ENCODE measurements around the gene NLGN1.

NLGN1 gene

GRCh38 chr3:174186377-174186989, 788.9 kb downstream of the NLGN1 start:
- TF ChIP-seq CTCF (IDR thresholded peaks at IDR 0.05; ENCODE audit: low read depth, low read length) (no peak), POLR2A (IDR thresholded peaks at IDR 0.05; ENCODE audit: extremely low read depth, insufficient read length) (no peak), MYC (IDR thresholded peaks at IDR 0.05; ENCODE audit: low read depth, low read length) (no peak), MAX (IDR thresholded peaks at IDR 0.05; ENCODE audit: low read depth, low read length) (no peak)
- DNase-seq (ENCODE audit: low read depth): no peak
- no peak overlapping the region for H3K4me3 ChIP-seq (ENCODE audit: low read depth, low read length)

- no peak overlapping the region for H3K4me3 ChIP-seq (ENCODE audit: low read depth, low read length)
- DNase-seq (ENCODE audit: low read depth): no peak
- TF ChIP-seq MYC (IDR thresholded peaks at IDR 0.05; ENCODE audit: low read depth, low read length): no peak
- TF ChIP-seq POLR2A (IDR thresholded peaks at IDR 0.05; ENCODE audit: extremely low read depth, insufficient read length): no peak
- TF ChIP-seq MAX (IDR thresholded peaks at IDR 0.05; ENCODE audit: low read depth, low read length): no peak
- no peak for TF ChIP-seq CTCF (IDR thresholded peaks at IDR 0.05; ENCODE audit: low read depth, low read length)
These were observed 793.8 kb downstream of the NLGN1 start for GRCh38 chr3:174191380-174191779.

GRCh38 chr3:174191895-174192294, 794.4 kb downstream of the NLGN1 start:
- no peak overlapping the region for H3K4me3 ChIP-seq (ENCODE audit: low read depth, low read length)
- no peak for DNase-seq (ENCODE audit: low read depth)
- TF ChIP-seq POLR2A (IDR thresholded peaks at IDR 0.05; ENCODE audit: extremely low read depth, insufficient read length) (no peak), CTCF (IDR thresholded peaks at IDR 0.05; ENCODE audit: low read depth, low read length) (no peak), MYC (IDR thresholded peaks at IDR 0.05; ENCODE audit: low read depth, low read length) (no peak), MAX (IDR thresholded peaks at IDR 0.05; ENCODE audit: low read depth, low read length) (no peak)

- TF ChIP-seq CTCF (IDR thresholded peaks at IDR 0.05; ENCODE audit: low read depth, low read length) (no peak), POLR2A (IDR thresholded peaks at IDR 0.05; ENCODE audit: extremely low read depth, insufficient read length) (no peak), MYC (IDR thresholded peaks at IDR 0.05; ENCODE audit: low read depth, low read length) (no peak), MAX (IDR thresholded peaks at IDR 0.05; ENCODE audit: low read depth, low read length) (no peak)
- H3K4me3 ChIP-seq (ENCODE audit: low read depth, low read length): no peak overlapping the region
- DNase-seq (ENCODE audit: low read depth): no peak
These were observed 794.9 kb downstream of the NLGN1 start for GRCh38 chr3:174192471-174192870.

GRCh38 chr3:174193604-174194003, 796.1 kb downstream of the NLGN1 start:
- no peak for TF ChIP-seq POLR2A (IDR thresholded peaks at IDR 0.05; ENCODE audit: extremely low read depth, insufficient read length)
- no peak for TF ChIP-seq MYC (IDR thresholded peaks at IDR 0.05; ENCODE audit: low read depth, low read length)
- TF ChIP-seq MAX (IDR thresholded peaks at IDR 0.05; ENCODE audit: low read depth, low read length): no peak
- no peak for TF ChIP-seq CTCF (IDR thresholded peaks at IDR 0.05; ENCODE audit: low read depth, low read length)
- no peak overlapping the region for H3K4me3 ChIP-seq (ENCODE audit: low read depth, low read length)
- no peak for DNase-seq (ENCODE audit: low read depth)

All from NB4 (cell line).